Measurements from ENCODE around the gene ZCWPW2. TPM values are rescaled to one million over a fixed set of nuclear protein-coding genes. Genes with fewer than 3 reads are reported as not detected.

ZCWPW2 gene
- total RNA-seq, 1 donor from 2014 or later: 3.7 TPM

GRCh38 chr3:28575100-28575745 lies 226.7 kb downstream of the ZCWPW2 start:
- H3K27me3 ChIP-seq: no peaks in the 10 kb centered on the region
- no peak for DNase-seq (ENCODE audit: extremely low spot score in 2 of 2)
- H3K36me3 ChIP-seq: no peaks in the 10 kb centered on the region
- TF ChIP-seq CTCF (IDR thresholded peaks at IDR 0.05) (no peak), POLR2A (IDR thresholded peaks at IDR 0.05) (no peak), POLR2AphosphoS5 (IDR thresholded peaks at IDR 0.05; ENCODE audit: insufficient read depth in 1 of 2, low read depth in 1 of 2) (no peak)
- intact Hi-C loops (cut with DNase I): no loop called here
- H3K4me3 ChIP-seq: peak overlapping the region; percentile 51 to 62
- no peak overlapping the region for H3K27ac ChIP-seq
- no peaks in the 10 kb centered on the region for H3K9me3 ChIP-seq
- H3K4me1 ChIP-seq: no peaks in the 10 kb centered on the region

Other genes starting within 250 kb of the ZCWPW2 start
- 21.6 TPM for gene CMC1, start 107.1 kb upstream of the ZCWPW2 start, total RNA-seq
- gene AZI2, start 103 bp downstream of the ZCWPW2 start, total RNA-seq: 78.1 TPM